Keratinocyte (primary cell): ENCODE data around the gene UPF3B. TPM values are rescaled to one million over a fixed set of nuclear protein-coding genes. Genes with fewer than 3 reads are reported as not detected.
A peak's percentile ranks its signal among the peaks of the same experiment; 100 is the strongest.
"Not testable (repeated sequence)": the region's sequence is repeated elsewhere in the genome, so short reads cannot be mapped to it uniquely, and the experiment has no call there.

Experiments used
- DNase-seq: peaks from one replicate; pipeline ENCODE4 v3.0.0-alpha.2; 2011; ENCODE audit warnings: low read depth, missing footprints, low spot score
- FAIRE-seq: peaks from 2 replicates; lab custom pipeline; 2011; peaks lifted over from hg19 to GRCh38; lab: Jason Lieb, UNC
- H2AFZ ChIP-seq: 2 replicates; pipeline ENCODE4 v1.6.0; 2012; ENCODE audit warnings: low read length, control low read depth, inconsistent platforms; ENCODE audit not compliant: control insufficient read depth
- H3K27ac ChIP-seq: 2 replicates; pipeline ENCODE4 v1.5.1; 2011; ENCODE audit warnings: low read length; ENCODE audit not compliant: control insufficient read depth, insufficient read depth
- H3K27me3 ChIP-seq: 3 replicates; pipeline ENCODE4 v1.6.0; 2011; ENCODE audit warnings: low read length; ENCODE audit not compliant: control insufficient read depth, insufficient read depth; ENCODE audit errors: extremely low read depth
- H3K36me3 ChIP-seq, 2 experiments: 2 replicates in 1 of 2; 3 replicates in 1 of 2; pipeline ENCODE4 v1.5.1; 2011; ENCODE audit warnings: low read length in 2 of 2, mild to moderate bottlenecking in 1 of 2; ENCODE audit not compliant: control insufficient read depth in 2 of 2, insufficient read depth in 2 of 2; ENCODE audit errors: extremely low read depth in 1 of 2
- H3K4me1 ChIP-seq: 3 replicates; pipeline ENCODE4 v1.5.1; 2011; ENCODE audit warnings: low read length; ENCODE audit not compliant: control insufficient read depth, insufficient read depth; ENCODE audit errors: extremely low read depth
- H3K4me2 ChIP-seq: 3 replicates; pipeline ENCODE4 v1.6.0; 2011; ENCODE audit warnings: low read depth, low read length; ENCODE audit not compliant: control insufficient read depth, insufficient read depth; ENCODE audit errors: extremely low read depth
- H3K4me3 ChIP-seq, 3 experiments: fragments of 200-600 bp in 1 of 3; sonication (generic) in 1 of 3; 2 replicates in 2 of 3; 3 replicates in 1 of 3; pipeline ENCODE4 v1.5.1; 2011 to 2016; ENCODE audit warnings: low read length in 3 of 3, mild to moderate bottlenecking in 3 of 3, control low read depth in 2 of 3, inconsistent platforms in 1 of 3, low read depth in 1 of 3, mixed read lengths in 1 of 3, mixed run types in 1 of 3, moderate library complexity in 1 of 3; ENCODE audit not compliant: control insufficient read depth in 2 of 3, insufficient read depth in 2 of 3; ENCODE audit errors: extremely low read depth in 1 of 3
- H3K79me2 ChIP-seq: 2 replicates; pipeline ENCODE4 v1.6.0; 2012; ENCODE audit warnings: low read length; ENCODE audit not compliant: control insufficient read depth, insufficient read depth
- H3K9ac ChIP-seq: 3 replicates; pipeline ENCODE4 v1.6.0; 2011; ENCODE audit warnings: low read length; ENCODE audit not compliant: control insufficient read depth, insufficient read depth; ENCODE audit errors: extremely low read depth
- H3K9me1 ChIP-seq: 3 replicates; pipeline ENCODE4 v1.6.0; 2011; ENCODE audit warnings: low read length; ENCODE audit not compliant: control insufficient read depth, insufficient read depth; ENCODE audit errors: extremely low read depth
- H3K9me3 ChIP-seq: 2 replicates; pipeline ENCODE4 v1.5.1; 2012; ENCODE audit warnings: low read depth, low read length; ENCODE audit not compliant: control insufficient read depth
- H4K20me1 ChIP-seq: 3 replicates; pipeline ENCODE4 v1.6.0; 2011; ENCODE audit warnings: low read length; ENCODE audit not compliant: control insufficient read depth, insufficient read depth; ENCODE audit errors: extremely low read depth
- EZH2 ChIP-seq: IDR thresholded peaks from one replicate; pipeline ENCODE4 v1.6.1; 2012; ENCODE audit warnings: inconsistent platforms, mild to moderate bottlenecking, low read length, moderate library complexity
- dilution Hi-C: fragments of 300-500 bp; cut with MboI; formaldehyde crosslinking; loops from one replicate; pipeline ENCODE4 v1.7.0; 2020; ENCODE audit warnings: low sequenced_read_pairs; ENCODE audit not compliant: extremely low pct_ligation_motif_present
- polyA plus RNA-seq, 5 experiments: library from polyadenylated mRNA; depleted of rRNA in 3 of 5; stranded (reverse) in 3 of 5; stranded (forward) in 1 of 5; unstranded in 1 of 5; fragments of >200 nt; gene quantifications; 1 replicate in 1 of 5; 2 replicates in 3 of 5; 3 replicates in 1 of 5; pipeline versions ENCODE4 v1.2.1 to v1.2.3, GENCODE V29; 2011 to 2012; ENCODE audit warnings: missing spikeins in 2 of 5, low read depth in 1 of 5, low replicate concordance in 1 of 5
- TF ChIP-seq, protein P1 (sequence below), 3 experiments: IDR thresholded peaks in 1 of 3; conservative IDR thresholded peaks in 1 of 3; optimal IDR thresholded peaks in 1 of 3; 2 replicates in 2 of 3; 3 replicates in 1 of 3; pipeline versions ENCODE3 to v1.5.1; 2011; ENCODE audit warnings: low read length in 3 of 3, mild to moderate bottlenecking in 3 of 3, moderate library complexity in 2 of 3, control low read depth in 1 of 3, inconsistent platforms in 1 of 3; ENCODE audit not compliant: insufficient read depth in 2 of 3; ENCODE audit errors: extremely low read depth in 1 of 3

Gene UPF3B
- polyA plus RNA-seq, 1 donor (not counting 4 experiments of a cell fraction or from before 2014, with no cell fraction given): 9.5 TPM

GRCh38 chrX:119890626-119891025 is 37.9 kb upstream of the UPF3B start:
- dilution Hi-C loops, H3K36me3 ChIP-seq, H3K79me2 ChIP-seq, H3K27ac ChIP-seq, H3K27me3 ChIP-seq, H3K4me3 ChIP-seq, H3K4me2 ChIP-seq, H3K9me3 ChIP-seq, H3K9me1 ChIP-seq, FAIRE-seq, H3K9ac ChIP-seq, H4K20me1 ChIP-seq, H3K4me1 ChIP-seq, DNase-seq, H2AFZ ChIP-seq: not testable (repeated sequence)

DNA sequence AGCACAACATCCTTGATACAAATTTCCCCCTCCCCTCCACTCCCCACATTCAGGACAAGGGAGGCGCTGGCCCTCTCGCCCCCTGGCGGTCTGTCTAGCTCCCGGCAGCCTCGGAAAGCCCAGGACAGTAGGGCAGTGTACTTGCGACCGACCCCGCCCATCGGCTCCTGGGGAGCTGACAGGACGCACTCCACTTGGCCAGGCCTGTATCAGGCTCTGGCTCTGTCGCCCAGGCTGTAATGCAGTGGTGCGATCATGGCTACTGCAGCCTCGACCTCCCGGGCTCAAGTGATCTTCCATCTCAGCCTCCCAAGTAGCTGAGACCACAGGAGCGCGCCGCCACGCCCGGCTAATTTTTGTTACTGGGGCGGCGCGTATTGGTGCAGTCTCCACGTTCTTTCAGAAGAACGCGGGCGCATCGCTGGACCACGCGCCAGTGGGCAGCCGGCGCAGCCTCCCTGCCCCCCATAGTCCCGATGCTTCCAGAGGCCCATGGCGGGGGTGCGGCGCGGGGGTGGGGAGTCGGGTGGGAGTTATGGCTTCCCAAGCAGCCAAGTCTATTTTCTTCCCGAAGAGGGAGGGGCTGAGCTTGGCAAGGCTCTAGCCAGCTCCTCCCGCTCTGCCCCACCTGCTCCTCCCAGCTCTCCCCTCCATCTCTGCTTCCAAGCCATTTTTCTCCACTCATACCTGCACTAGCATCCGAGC is 35.1 kb upstream of the UPF3B start:
- Histone ChIP-seq H3K9ac (no peak overlapping the region), H4K20me1 (no peaks in the 10 kb centered on the region), H2AFZ (peak overlapping the region; percentile 14), H3K27me3 (no peaks in the 10 kb centered on the region), H3K27ac (no peak overlapping the region), H3K36me3 (no peaks in the 10 kb centered on the region), H3K4me2 (peak overlapping the region; percentile 8), H3K9me3 (no peaks in the 10 kb centered on the region), H3K4me1 (no peaks in the 10 kb centered on the region), H3K4me3 (no peak overlapping the region), H3K79me2 (no peaks in the 10 kb centered on the region), H3K9me1 (no peaks in the 10 kb centered on the region)
- dilution Hi-C loops: no loop called here
- DNase-seq (no peak), FAIRE-seq (no peak)
- TF ChIP-seq, protein P1, sequence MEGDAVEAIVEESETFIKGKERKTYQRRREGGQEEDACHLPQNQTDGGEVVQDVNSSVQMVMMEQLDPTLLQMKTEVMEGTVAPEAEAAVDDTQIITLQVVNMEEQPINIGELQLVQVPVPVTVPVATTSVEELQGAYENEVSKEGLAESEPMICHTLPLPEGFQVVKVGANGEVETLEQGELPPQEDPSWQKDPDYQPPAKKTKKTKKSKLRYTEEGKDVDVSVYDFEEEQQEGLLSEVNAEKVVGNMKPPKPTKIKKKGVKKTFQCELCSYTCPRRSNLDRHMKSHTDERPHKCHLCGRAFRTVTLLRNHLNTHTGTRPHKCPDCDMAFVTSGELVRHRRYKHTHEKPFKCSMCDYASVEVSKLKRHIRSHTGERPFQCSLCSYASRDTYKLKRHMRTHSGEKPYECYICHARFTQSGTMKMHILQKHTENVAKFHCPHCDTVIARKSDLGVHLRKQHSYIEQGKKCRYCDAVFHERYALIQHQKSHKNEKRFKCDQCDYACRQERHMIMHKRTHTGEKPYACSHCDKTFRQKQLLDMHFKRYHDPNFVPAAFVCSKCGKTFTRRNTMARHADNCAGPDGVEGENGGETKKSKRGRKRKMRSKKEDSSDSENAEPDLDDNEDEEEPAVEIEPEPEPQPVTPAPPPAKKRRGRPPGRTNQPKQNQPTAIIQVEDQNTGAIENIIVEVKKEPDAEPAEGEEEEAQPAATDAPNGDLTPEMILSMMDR (optimal IDR thresholded peaks at IDR 0.05 in 1 of 3, IDR thresholded peaks at IDR 0.05 in 1 of 3, conservative IDR thresholded peaks at IDR 0.05 in 1 of 3; ENCODE audit: extremely low read depth in 1 of 3, insufficient read depth in 2 of 3, low read length in 3 of 3): peak; percentile 39 to 57 (median 50)
- no peak for TF ChIP-seq EZH2
